Coronary artery (tissue), 2 donors: ENCODE data around the gene ABT1.

Experiments
- DNase-seq: peaks from one replicate; pipeline ENCODE4 v3.0.0-alpha.2; 2017; ENCODE audit warnings: low spot score
- H3K27ac ChIP-seq, 2 donors: fragments of 200-600 bp; sonication (generic); one replicate each; pipeline ENCODE4 v1.5.1; 2016 to 2019
- H3K4me3 ChIP-seq: fragments of 200-600 bp; sonication (generic); 2 replicates; pipeline ENCODE4 v1.5.1; 2016; ENCODE audit warnings: mild to moderate bottlenecking, moderate library complexity
- CTCF ChIP-seq: fragments of 200-600 bp; sonication (generic); IDR thresholded peaks from one replicate; pipeline ENCODE4 v1.5.1; 2019; ENCODE audit warnings: antibody characterized with exemption

ABT1 gene

DNA sequence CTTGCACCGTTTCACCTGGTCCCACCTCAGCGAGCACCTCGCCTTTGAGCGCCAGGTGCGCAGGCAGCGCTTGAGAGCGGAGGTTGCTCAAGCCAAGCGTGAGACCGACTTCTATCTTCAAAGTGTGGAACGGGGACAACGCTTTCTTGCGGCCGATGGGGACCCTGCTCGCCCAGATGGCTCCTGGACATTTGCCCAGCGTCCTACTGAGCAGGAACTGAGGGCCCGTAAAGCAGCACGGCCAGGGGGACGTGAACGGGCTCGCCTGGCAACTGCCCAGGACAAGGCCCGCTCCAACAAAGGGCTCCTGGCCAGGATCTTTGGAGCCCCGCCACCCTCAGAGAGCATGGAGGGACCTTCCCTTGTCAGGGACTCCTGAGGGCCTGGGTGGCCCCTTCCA, 1.5 kb downstream of the ABT1 start:
- Histone ChIP-seq H3K4me3 (no peak overlapping the region), H3K27ac (no peak overlapping the region)
- TF ChIP-seq CTCF = no peak
- no peak for DNase-seq

DNA sequence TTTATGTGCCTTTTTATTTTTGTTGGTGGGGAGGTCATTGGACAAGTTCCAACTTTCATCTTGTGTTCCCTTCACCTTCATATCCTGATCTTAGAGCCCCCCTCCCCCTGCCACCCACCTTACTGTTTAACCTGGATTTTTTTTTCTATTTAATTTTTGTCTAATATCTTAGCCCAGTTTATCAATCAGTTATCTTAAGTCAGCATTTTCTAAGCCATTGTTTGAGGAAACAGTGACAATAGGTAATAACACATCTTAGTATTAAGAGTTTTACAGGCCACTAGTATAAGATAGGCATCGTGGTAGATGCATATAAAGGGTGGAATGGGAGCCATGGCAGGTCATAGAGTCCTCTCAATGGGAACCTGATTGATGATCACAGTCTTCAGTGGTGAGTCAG, 2.4 kb downstream of the ABT1 start:
- DNase-seq = no peak
- no peak overlapping the region for H3K4me3 ChIP-seq
- no peak overlapping the region for H3K27ac ChIP-seq
- TF ChIP-seq CTCF = no peak

DNA sequence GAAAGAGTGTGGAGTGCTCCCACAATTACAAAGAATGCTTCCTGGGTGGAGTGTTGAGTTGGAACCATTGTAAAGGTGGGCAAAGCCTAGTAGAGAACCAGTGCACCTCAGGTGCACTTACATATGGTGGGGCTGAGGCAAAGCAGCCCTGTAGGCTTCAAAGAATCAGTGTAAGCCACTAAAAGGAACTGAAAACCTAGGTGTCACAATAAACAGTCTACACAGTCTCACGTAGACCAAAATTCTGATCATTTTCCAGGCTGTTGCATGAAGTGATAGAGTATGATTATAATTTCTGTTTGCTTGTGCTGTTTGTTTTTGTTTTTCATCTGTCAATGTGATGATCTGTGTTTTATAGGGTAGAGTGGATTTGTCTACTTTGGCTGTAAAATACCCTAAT, 2.8 kb downstream of the ABT1 start:
- TF ChIP-seq CTCF = no peak
- DNase-seq = no peak
- Histone ChIP-seq H3K27ac (no peak overlapping the region), H3K4me3 (no peak overlapping the region)

DNA sequence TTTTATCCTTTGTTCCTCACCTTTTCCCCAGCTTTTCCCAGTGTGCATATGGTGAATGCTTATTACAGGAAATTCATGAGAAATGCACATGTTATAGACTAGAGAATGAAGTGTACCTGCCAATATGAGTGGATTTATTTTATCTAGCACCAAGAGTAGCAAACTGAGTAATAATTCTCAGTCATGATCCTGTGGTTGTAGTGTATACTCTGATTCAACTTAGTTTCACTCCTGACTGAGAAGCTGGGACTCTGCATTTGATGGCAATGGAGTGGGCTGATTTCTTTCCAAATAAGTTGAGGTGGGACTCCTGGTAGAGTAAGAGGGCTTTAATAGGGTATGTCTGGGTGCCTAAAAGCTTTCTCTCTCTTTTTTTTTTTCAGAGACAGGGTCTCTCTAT, 4.0 kb downstream of the ABT1 start:
- Histone ChIP-seq H3K27ac (no peak overlapping the region), H3K4me3 (no peak overlapping the region)
- DNase-seq = no peak
- no peak for TF ChIP-seq CTCF

- Histone ChIP-seq H3K4me3 (no peak overlapping the region), H3K27ac (no peak overlapping the region)
- no peak for DNase-seq
- no peak for TF ChIP-seq CTCF
Observed at GRCh38 chr6:26602262-26602661, 5.5 kb downstream of the ABT1 start.

DNA sequence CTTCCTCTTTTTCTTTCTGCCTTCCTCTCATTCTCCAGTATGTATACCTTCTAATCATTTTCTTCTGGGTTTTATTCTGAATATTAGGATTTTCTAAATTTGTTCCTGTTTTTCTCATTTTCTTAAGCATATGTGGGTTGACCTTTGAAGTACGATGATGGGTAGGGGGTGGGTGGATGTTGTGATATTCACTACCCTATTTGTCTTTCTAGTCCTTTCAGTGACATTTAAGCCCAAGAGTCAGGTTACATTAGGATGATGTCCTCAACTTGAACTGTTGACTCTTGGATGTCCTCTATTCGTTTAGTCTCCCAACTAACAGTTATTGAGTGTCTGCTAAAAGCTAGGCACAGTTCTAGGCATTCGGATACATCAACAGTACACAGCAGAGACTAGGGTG, 7.3 kb downstream of the ABT1 start:
- no peak for DNase-seq
- no peak overlapping the region for H3K4me3 ChIP-seq
- TF ChIP-seq CTCF = no peak
- H3K27ac ChIP-seq = no peak overlapping the region

GRCh38 chr6:26604797-26605196, 8.0 kb downstream of the ABT1 start:
- Histone ChIP-seq H3K4me3 (no peak overlapping the region), H3K27ac (no peak overlapping the region)
- DNase-seq = no peak
- no peak for TF ChIP-seq CTCF
